K562 (cell line): ENCODE measurements around the gene AGO4. TPM values are rescaled to one million over a fixed set of nuclear protein-coding genes. Genes with fewer than 3 reads are reported as not detected.
A peak's percentile ranks its signal among the peaks of the same experiment; 100 is the strongest.

Source experiments
- HSF4 ChIP-seq: fragments of 250-450 bp; sonication (Bioruptor Pico); IDR thresholded peaks from 2 replicates; pipeline ENCODE4 v2.1.2; 2022; ENCODE audit warnings: mild to moderate bottlenecking, moderate library complexity, borderline replicate concordance
- LCOR ChIP-seq: sonication (generic); formaldehyde crosslinking; IDR thresholded peaks from 2 replicates; pipeline ENCODE4 v1.8.0; 2022; ENCODE audit warnings: mild to moderate bottlenecking, missing genetic modification reagents
- MBD2 ChIP-seq: sonication (generic); IDR thresholded peaks from 2 replicates; pipeline ENCODE4 v1.6.1; 2016; ENCODE audit warnings: low read depth, borderline replicate concordance
- MECOM ChIP-seq: fragments of 250-450 bp; sonication (Bioruptor Pico); IDR thresholded peaks from 2 replicates; pipeline ENCODE4 v1.8.0; 2022; ENCODE audit warnings: inconsistent platforms
- MITF ChIP-seq: IDR thresholded peaks from 2 replicates; pipeline ENCODE4 v1.6.1; 2014; ENCODE audit warnings: antibody characterized with exemption
- NR1H2 ChIP-seq: sonication (generic); formaldehyde crosslinking; IDR thresholded peaks from 2 replicates; pipeline ENCODE4 v1.4.0; 2020; ENCODE audit warnings: mild to moderate bottlenecking, missing genetic modification reagents
- OTX1 ChIP-seq: fragments of 450-650 bp; formaldehyde crosslinking; IDR thresholded peaks from 2 replicates; pipeline ENCODE4 v1.4.0; 2022; ENCODE audit warnings: mild to moderate bottlenecking
- PCBP1 ChIP-seq: fragments of 200-400 bp; formaldehyde crosslinking; IDR thresholded peaks from 2 replicates; pipeline ENCODE4 v1.6.1; 2018; ENCODE audit warnings: mild to moderate bottlenecking, low read depth, low read length; ENCODE audit not compliant: poor library complexity, severe bottlenecking
- SIX5 ChIP-seq, 2 experiments: IDR thresholded peaks; 2 replicates each; pipeline ENCODE4 v1.6.1; 2011; ENCODE audit warnings: low read length in 2 of 2, borderline replicate concordance in 1 of 2, low read depth in 1 of 2, mild to moderate bottlenecking in 1 of 2, moderate library complexity in 1 of 2; ENCODE audit not compliant: insufficient read depth in 1 of 2
- TRIM28 ChIP-seq: fragments of 450-650 bp; IDR thresholded peaks from 2 replicates; pipeline ENCODE4 v1.6.1; 2017
- ZBTB5 ChIP-seq: fragments of 450-650 bp; IDR thresholded peaks from 2 replicates; pipeline ENCODE4 v1.6.1; 2017; ENCODE audit warnings: antibody characterized with exemption
- ZNF57 ChIP-seq: fragments of 450-650 bp; formaldehyde crosslinking; IDR thresholded peaks from 2 replicates; pipeline ENCODE4 v1.4.0; 2020; ENCODE audit warnings: mild to moderate bottlenecking, moderate library complexity
- polyA plus RNA-seq, 8 experiments: library from polyadenylated mRNA; depleted of rRNA in 4 of 8; stranded (reverse) in 5 of 8; unstranded in 3 of 8; fragments of >200 nt; fragmentation: Nextera tagmentation in 2 of 8; fragmentation: Illumina TruSeq in 1 of 8; extraction: Ambion mirVana in 2 of 8; extraction: Trizol in 1 of 8; gene quantifications; 2 replicates each; pipeline versions ENCODE4 v1.2.1 to v1.2.3, GENCODE V29; 2011 to 2014; ENCODE audit warnings: inconsistent platforms in 1 of 8, missing spikeins in 1 of 8
- total RNA-seq, 7 experiments: library from RNA; depleted of rRNA in 6 of 7; stranded (reverse); fragments of >200 nt in 6 of 7; fragmentation: Illumina TruSeq in 2 of 7; extraction: Trizol in 2 of 7; gene quantifications; 2 replicates each; pipeline versions ENCODE4 v1.2.1 to v1.2.3, GENCODE V29; 2011 to 2021; ENCODE audit warnings: low replicate concordance in 1 of 7
- TF ChIP-seq, protein P1 (sequence below): fragments of 450-650 bp; IDR thresholded peaks from 2 replicates; pipeline ENCODE4 v1.6.1; 2016; ENCODE audit warnings: mild to moderate bottlenecking, moderate library complexity

AGO4 gene
- total and polyA plus RNA-seq, 9 of the 15 experiments (the other 6 are each of a cell fraction or from before 2014, with no cell fraction given) = 1.3 to 10.5 (median 6.5) TPM

GRCh38 chr1:35881850-35882273, 74.0 kb downstream of the AGO4 start (continued):
- TF ChIP-seq, protein P1, sequence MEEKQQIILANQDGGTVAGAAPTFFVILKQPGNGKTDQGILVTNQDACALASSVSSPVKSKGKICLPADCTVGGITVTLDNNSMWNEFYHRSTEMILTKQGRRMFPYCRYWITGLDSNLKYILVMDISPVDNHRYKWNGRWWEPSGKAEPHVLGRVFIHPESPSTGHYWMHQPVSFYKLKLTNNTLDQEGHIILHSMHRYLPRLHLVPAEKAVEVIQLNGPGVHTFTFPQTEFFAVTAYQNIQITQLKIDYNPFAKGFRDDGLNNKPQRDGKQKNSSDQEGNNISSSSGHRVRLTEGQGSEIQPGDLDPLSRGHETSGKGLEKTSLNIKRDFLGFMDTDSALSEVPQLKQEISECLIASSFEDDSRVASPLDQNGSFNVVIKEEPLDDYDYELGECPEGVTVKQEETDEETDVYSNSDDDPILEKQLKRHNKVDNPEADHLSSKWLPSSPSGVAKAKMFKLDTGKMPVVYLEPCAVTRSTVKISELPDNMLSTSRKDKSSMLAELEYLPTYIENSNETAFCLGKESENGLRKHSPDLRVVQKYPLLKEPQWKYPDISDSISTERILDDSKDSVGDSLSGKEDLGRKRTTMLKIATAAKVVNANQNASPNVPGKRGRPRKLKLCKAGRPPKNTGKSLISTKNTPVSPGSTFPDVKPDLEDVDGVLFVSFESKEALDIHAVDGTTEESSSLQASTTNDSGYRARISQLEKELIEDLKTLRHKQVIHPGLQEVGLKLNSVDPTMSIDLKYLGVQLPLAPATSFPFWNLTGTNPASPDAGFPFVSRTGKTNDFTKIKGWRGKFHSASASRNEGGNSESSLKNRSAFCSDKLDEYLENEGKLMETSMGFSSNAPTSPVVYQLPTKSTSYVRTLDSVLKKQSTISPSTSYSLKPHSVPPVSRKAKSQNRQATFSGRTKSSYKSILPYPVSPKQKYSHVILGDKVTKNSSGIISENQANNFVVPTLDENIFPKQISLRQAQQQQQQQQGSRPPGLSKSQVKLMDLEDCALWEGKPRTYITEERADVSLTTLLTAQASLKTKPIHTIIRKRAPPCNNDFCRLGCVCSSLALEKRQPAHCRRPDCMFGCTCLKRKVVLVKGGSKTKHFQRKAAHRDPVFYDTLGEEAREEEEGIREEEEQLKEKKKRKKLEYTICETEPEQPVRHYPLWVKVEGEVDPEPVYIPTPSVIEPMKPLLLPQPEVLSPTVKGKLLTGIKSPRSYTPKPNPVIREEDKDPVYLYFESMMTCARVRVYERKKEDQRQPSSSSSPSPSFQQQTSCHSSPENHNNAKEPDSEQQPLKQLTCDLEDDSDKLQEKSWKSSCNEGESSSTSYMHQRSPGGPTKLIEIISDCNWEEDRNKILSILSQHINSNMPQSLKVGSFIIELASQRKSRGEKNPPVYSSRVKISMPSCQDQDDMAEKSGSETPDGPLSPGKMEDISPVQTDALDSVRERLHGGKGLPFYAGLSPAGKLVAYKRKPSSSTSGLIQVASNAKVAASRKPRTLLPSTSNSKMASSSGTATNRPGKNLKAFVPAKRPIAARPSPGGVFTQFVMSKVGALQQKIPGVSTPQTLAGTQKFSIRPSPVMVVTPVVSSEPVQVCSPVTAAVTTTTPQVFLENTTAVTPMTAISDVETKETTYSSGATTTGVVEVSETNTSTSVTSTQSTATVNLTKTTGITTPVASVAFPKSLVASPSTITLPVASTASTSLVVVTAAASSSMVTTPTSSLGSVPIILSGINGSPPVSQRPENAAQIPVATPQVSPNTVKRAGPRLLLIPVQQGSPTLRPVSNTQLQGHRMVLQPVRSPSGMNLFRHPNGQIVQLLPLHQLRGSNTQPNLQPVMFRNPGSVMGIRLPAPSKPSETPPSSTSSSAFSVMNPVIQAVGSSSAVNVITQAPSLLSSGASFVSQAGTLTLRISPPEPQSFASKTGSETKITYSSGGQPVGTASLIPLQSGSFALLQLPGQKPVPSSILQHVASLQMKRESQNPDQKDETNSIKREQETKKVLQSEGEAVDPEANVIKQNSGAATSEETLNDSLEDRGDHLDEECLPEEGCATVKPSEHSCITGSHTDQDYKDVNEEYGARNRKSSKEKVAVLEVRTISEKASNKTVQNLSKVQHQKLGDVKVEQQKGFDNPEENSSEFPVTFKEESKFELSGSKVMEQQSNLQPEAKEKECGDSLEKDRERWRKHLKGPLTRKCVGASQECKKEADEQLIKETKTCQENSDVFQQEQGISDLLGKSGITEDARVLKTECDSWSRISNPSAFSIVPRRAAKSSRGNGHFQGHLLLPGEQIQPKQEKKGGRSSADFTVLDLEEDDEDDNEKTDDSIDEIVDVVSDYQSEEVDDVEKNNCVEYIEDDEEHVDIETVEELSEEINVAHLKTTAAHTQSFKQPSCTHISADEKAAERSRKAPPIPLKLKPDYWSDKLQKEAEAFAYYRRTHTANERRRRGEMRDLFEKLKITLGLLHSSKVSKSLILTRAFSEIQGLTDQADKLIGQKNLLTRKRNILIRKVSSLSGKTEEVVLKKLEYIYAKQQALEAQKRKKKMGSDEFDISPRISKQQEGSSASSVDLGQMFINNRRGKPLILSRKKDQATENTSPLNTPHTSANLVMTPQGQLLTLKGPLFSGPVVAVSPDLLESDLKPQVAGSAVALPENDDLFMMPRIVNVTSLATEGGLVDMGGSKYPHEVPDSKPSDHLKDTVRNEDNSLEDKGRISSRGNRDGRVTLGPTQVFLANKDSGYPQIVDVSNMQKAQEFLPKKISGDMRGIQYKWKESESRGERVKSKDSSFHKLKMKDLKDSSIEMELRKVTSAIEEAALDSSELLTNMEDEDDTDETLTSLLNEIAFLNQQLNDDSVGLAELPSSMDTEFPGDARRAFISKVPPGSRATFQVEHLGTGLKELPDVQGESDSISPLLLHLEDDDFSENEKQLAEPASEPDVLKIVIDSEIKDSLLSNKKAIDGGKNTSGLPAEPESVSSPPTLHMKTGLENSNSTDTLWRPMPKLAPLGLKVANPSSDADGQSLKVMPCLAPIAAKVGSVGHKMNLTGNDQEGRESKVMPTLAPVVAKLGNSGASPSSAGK = no peak
- TF ChIP-seq OTX1 (CRISPR knock-in tag) (no peak), ZNF57 (CRISPR knock-in tag) (no peak), MBD2 (no peak), TRIM28 (no peak; the same call in 1 of the 2 replicates), LCOR (peak; percentile 93; the same call in 1 of the 2 replicates), ZBTB5 (no peak), PCBP1 (no peak), SIX5 (IDR thresholded peaks at IDR 0.05; ENCODE audit: borderline replicate concordance in 1 of 2, insufficient read depth in 1 of 2, low read depth in 1 of 2, low read length in 2 of 2) (no peak), HSF4 (CRISPR knock-in tag) (no peak), MITF (peak; percentile 73; the same call in 1 of the 2 replicates), NR1H2 (CRISPR knock-in tag) (no peak; the same call in 1 of the 2 replicates), MECOM (peak; percentile 62; the same call in 1 of the 2 replicates)
